ENCODE data around the gene KLHDC10.
A peak's percentile ranks its signal among the peaks of the same experiment; 100 is the strongest.
"Not testable (repeated sequence)": the region's sequence is repeated elsewhere in the genome, so short reads cannot be mapped to it uniquely, and the experiment has no call there.

Gene KLHDC10

GRCh38 chr7:130123501-130123900 is 53.2 kb downstream of the KLHDC10 start:
- DNase-seq = no peak

GRCh38 chr7:130124711-130125110 is 54.4 kb downstream of the KLHDC10 start:
- DNase-seq = no peak

- not testable (repeated sequence) for DNase-seq
These were observed 56.5 kb downstream of the KLHDC10 start for GRCh38 chr7:130126840-130127239.

GRCh38 chr7:130127404-130127803 is 57.1 kb downstream of the KLHDC10 start:
- no peak for DNase-seq

GRCh38 chr7:130127821-130128317 is 57.5 kb downstream of the KLHDC10 start:
- no peak for DNase-seq

GRCh38 chr7:130129011-130129411 is 58.7 kb downstream of the KLHDC10 start:
- DNase-seq = no peak

GRCh38 chr7:130131191-130131834 is 61.0 kb downstream of the KLHDC10 start:
- no peak for DNase-seq

- no peak for DNase-seq
These were observed 61.9 kb downstream of the KLHDC10 start for GRCh38 chr7:130131964-130132875.

GRCh38 chr7:130133029-130133782 is 62.9 kb downstream of the KLHDC10 start:
- DNase-seq = no peak

- DNase-seq = no peak
These were observed 63.8 kb downstream of the KLHDC10 start for GRCh38 chr7:130134106-130134636.

- DNase-seq = no peak
These were observed 64.4 kb downstream of the KLHDC10 start for GRCh38 chr7:130134726-130135125.

GRCh38 chr7:130135208-130136205 is 65.2 kb downstream of the KLHDC10 start:
- DNase-seq = no peak

GRCh38 chr7:130136579-130137167 is 66.3 kb downstream of the KLHDC10 start:
- DNase-seq = no peak

- no peak for DNase-seq
These were observed 66.9 kb downstream of the KLHDC10 start for GRCh38 chr7:130137207-130137606.

- no peak for DNase-seq
These were observed 69.0 kb downstream of the KLHDC10 start for GRCh38 chr7:130139193-130139960.

GRCh38 chr7:130140551-130141160 is 70.3 kb downstream of the KLHDC10 start:
- no peak for DNase-seq

GRCh38 chr7:130141161-130141883 is 71.0 kb downstream of the KLHDC10 start:
- DNase-seq = peak; percentile 25 to 31

- no peak for DNase-seq
These were observed 71.7 kb downstream of the KLHDC10 start for GRCh38 chr7:130141884-130142653.

Data from stimulated activated CD4-positive, alpha-beta T cell treated with anti-CD3 and anti-CD28 coated beads, Interleukin-2, amount 100 ng/mL, for 48 hours (primary cell).